ENCODE data around the gene SIGLEC6. TPM values are rescaled to one million over a fixed set of nuclear protein-coding genes. Genes with fewer than 3 reads are reported as not detected.

The SIGLEC6 gene
- total and polyA plus RNA-seq, 2 experiments from 2014 or later, result not detected

DNA sequence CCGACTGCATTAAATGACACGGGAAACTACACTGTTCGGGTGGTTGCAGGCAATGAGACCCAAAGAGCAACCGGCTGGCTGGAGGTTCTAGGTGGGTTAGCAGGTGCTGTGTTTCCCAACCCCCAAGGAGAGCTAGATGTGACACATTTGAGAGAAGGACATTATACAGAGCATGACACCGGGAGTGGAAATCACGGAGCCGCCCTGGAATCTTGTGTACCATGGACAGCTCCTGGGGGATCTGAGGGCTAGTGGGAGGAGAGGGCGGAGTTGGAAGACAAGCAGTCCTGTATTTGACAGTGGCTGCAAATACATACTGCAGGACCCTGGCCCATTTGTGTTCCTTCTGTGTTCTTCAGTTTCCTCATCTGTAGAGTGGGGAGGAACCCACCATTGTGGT is 50.9 kb downstream of the SIGLEC6 start:
- Histone ChIP-seq H3K27me3 (replicated peaks; ENCODE audit: insufficient read depth) (no peaks in the 10 kb centered on the region), H3K4me1 (ENCODE audit: insufficient read depth) (no peaks in the 10 kb centered on the region), H3K27ac (no peak overlapping the region), H3F3A (ENCODE audit: insufficient read depth) (no peaks in the 10 kb centered on the region), H3K9ac (no peak overlapping the region), H2AFZ (no peak overlapping the region), H3K9me2 (ENCODE audit: insufficient read depth) (no peaks in the 10 kb centered on the region), H3K4me2 (ENCODE audit: unreplicated experiment) (no peak overlapping the region), H4K20me1 (ENCODE audit: insufficient read depth) (no peaks in the 10 kb centered on the region), H3K9me3 (ENCODE audit: low read depth) (no peaks in the 10 kb centered on the region), H3K4me3 (no peak overlapping the region), H3K79me2 (ENCODE audit: insufficient read depth) (no peaks in the 10 kb centered on the region), H3K36me3 (ENCODE audit: low read depth) (no peaks in the 10 kb centered on the region)
- in situ Hi-C loops (cut with MboI), result no loop called here
- WGBS, 2 experiments (ENCODE audit: low coverage in 1 of 2, low lambda C conversion rate in 2 of 2, missing lambda C conversion rate in 2 of 2), result 36 to 40% methylated on average over 8 of the region's 8 CpGs
- TF ChIP-seq EZH2 (IDR thresholded peaks at IDR 0.05; ENCODE audit: insufficient read depth, poor library complexity, severe bottlenecking) (no peak), EZH2phosphoT487 (IDR thresholded peaks at IDR 0.05; ENCODE audit: insufficient read depth, low read depth) (no peak)
- peak; percentile 33 for DNase-seq

DNA sequence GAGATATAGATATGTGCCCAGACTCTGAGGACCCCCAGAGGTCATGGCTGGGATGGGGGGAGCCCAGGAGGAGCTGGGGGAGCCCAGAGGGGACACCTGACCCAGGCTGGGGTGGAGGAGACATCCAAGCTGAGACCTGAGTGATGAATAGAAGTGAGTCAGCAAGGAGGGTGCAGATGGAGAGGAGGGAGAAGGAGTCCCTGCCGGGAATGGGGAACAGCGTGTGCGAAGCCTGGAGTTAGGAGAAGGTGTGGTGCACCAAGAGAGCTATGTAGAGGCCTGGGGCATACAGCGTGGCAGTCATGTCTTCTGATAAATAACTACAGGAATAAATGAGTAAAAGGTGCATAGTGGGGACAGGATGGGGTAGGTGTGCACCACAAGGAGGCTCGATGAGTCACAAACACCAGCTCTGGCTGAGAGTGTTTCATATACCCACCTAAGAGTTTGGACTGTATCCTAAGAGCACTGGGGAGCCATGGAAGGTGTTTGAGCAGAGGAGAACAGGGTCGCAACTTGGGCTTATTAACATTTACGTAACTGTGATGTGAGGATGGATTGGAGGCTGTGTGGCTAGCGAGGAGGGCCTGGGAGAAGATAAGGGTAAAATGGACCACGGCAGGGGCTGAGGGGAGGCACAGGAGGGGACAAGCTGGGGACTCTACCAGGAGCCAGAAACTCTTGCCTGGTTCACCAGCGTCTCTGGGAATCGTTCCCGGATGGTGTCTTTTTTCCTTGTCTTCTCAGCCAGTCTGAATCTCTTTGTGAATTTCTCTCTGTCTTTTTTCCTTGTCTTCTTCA is 51.7 kb downstream of the SIGLEC6 start:
- 57 to 63% methylated on average over 12 of the region's 12 CpGs for WGBS, 2 experiments (ENCODE audit: low coverage in 1 of 2, low lambda C conversion rate in 2 of 2, missing lambda C conversion rate in 2 of 2)
- no peaks in the 10 kb centered on the region for H3K79me2 ChIP-seq (ENCODE audit: insufficient read depth)

DNA sequence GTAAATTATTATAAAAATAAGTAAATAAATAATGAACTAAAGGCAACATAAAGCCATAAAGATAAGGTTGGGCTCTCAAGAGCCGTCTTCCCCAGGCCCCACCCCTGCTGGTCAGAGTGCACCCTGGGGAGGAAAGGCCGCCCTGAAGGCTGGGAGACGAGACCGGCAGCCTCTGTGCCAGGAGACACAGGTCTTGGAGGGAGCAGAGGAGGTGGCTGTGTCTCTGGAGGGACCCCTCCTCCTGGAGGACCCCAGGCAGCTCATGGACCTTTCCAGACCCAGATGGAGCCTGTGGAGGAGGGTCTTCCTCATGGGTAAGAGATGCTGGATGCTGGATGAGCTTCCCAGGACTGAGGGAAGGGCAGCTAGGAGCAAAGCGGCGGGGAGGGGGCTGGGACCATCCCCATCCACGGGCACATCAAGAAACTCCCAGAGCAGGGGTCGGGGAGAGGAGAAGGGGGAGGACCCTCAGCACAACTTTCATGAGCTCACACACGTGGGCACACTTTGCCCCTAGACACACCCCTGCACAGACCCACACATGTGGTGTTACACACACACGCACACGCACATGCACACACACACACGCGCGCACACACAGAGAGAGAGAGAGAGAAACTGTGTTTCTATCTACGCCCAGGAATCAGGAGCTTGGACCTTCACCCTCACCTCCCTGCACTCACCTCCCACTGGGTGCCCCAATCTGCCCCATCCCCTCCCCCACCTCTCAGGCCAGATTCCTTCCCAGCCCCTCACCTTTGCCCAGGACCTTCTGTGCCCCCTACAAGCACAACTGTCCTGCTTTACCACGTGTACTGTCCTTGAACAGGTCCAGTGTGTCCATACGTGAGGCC is 52.9 kb downstream of the SIGLEC6 start, which contains the start of gene CEACAM18:
TSS of gene CEACAM18 (plus strand) at position 159 of the 854 bp plus-strand sequence.
- no peaks in the 10 kb centered on the region for H3F3A ChIP-seq (ENCODE audit: insufficient read depth)
- in situ Hi-C loops (cut with MboI), result no loop called here
- H3K9me3 ChIP-seq (ENCODE audit: low read depth), result no peaks in the 10 kb centered on the region
- no peak within 1 kb of the TSS for H3K9ac ChIP-seq
- no peak within 1 kb of the TSS for H3K4me3 ChIP-seq
- no peak for DNase-seq
- no peaks in the 10 kb centered on the region for H3K9me2 ChIP-seq (ENCODE audit: insufficient read depth)
- H3K36me3 ChIP-seq (ENCODE audit: low read depth), result no peaks in the 10 kb centered on the region
- H3K27me3 ChIP-seq (replicated peaks; ENCODE audit: insufficient read depth), result no peaks in the 10 kb centered on the region
- no peak within 1 kb of the TSS for H2AFZ ChIP-seq
- H3K4me1 ChIP-seq (ENCODE audit: insufficient read depth), result no peaks in the 10 kb centered on the region
- no peaks in the 10 kb centered on the region for H4K20me1 ChIP-seq (ENCODE audit: insufficient read depth)
- no peaks in the 10 kb centered on the region for H3K79me2 ChIP-seq (ENCODE audit: insufficient read depth)
- WGBS, 2 experiments (ENCODE audit: low coverage in 1 of 2, low lambda C conversion rate in 2 of 2, missing lambda C conversion rate in 2 of 2), result 35 to 41% methylated on average over 15 to 17 of the region's 17 CpGs
- no peak within 1 kb of the TSS for H3K4me2 ChIP-seq (ENCODE audit: unreplicated experiment)
- no peak for TF ChIP-seq EZH2 (IDR thresholded peaks at IDR 0.05; ENCODE audit: insufficient read depth, poor library complexity, severe bottlenecking)
- no peak within 1 kb of the TSS for H3K27ac ChIP-seq

More for the DNA sequence above, 51.7 kb downstream of the SIGLEC6 start:
- Histone ChIP-seq H3K9me2 (ENCODE audit: insufficient read depth) (no peaks in the 10 kb centered on the region), H3K27me3 (replicated peaks; ENCODE audit: insufficient read depth) (no peaks in the 10 kb centered on the region), H3K4me3 (no peak overlapping the region), H3K4me2 (ENCODE audit: unreplicated experiment) (no peak overlapping the region), H4K20me1 (ENCODE audit: insufficient read depth) (no peaks in the 10 kb centered on the region), H3F3A (ENCODE audit: insufficient read depth) (no peaks in the 10 kb centered on the region), H3K27ac (no peak overlapping the region), H2AFZ (no peak overlapping the region), H3K4me1 (ENCODE audit: insufficient read depth) (no peaks in the 10 kb centered on the region), H3K36me3 (ENCODE audit: low read depth) (no peaks in the 10 kb centered on the region), H3K9me3 (ENCODE audit: low read depth) (no peaks in the 10 kb centered on the region), H3K9ac (no peak overlapping the region)
- TF ChIP-seq EZH2 (IDR thresholded peaks at IDR 0.05; ENCODE audit: insufficient read depth, poor library complexity, severe bottlenecking), result no peak
- TF ChIP-seq EZH2phosphoT487 (IDR thresholded peaks at IDR 0.05; ENCODE audit: insufficient read depth, low read depth), result no peak
- DNase-seq, result no peak
- in situ Hi-C loops (cut with MboI), result no loop called here

DNA sequence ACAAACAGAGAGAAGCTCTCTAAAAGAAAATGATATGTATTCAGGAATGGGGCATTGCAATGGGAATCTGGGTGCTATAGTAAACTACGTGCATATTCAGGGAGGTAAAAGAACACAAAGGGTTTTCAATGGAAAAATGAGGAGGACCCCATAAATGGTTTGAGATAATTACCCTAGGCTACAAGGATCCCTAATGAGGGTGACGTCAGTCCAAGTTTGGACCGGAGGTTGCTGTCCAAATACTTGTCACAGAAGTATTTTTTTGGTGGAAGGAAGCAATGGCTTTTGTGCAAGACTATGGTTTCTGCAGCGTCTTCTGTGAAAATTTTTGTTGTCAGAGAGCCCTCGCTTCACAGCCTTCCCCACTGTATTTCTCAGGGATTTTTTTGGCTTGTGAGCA is 54.1 kb downstream of the SIGLEC6 start:
- H3K79me2 ChIP-seq (ENCODE audit: insufficient read depth), result no peaks in the 10 kb centered on the region
- H4K20me1 ChIP-seq (ENCODE audit: insufficient read depth), result no peaks in the 10 kb centered on the region
- H3F3A ChIP-seq (ENCODE audit: insufficient read depth), result no peaks in the 10 kb centered on the region
- no peaks in the 10 kb centered on the region for H3K36me3 ChIP-seq (ENCODE audit: low read depth)
- H3K9ac ChIP-seq, result no peak overlapping the region
- in situ Hi-C loops (cut with MboI), result no loop called here
- WGBS, 2 experiments (ENCODE audit: low coverage in 1 of 2, low lambda C conversion rate in 2 of 2, missing lambda C conversion rate in 2 of 2), result 24 to 43% methylated on average over 5 of the region's 5 CpGs
- no peak overlapping the region for H3K4me3 ChIP-seq
- H3K9me2 ChIP-seq (ENCODE audit: insufficient read depth), result no peaks in the 10 kb centered on the region
- H3K4me2 ChIP-seq (ENCODE audit: unreplicated experiment), result no peak overlapping the region
- no peak overlapping the region for H3K27ac ChIP-seq
- no peaks in the 10 kb centered on the region for H3K27me3 ChIP-seq (replicated peaks; ENCODE audit: insufficient read depth)
- no peak for DNase-seq
- TF ChIP-seq EZH2phosphoT487 (IDR thresholded peaks at IDR 0.05; ENCODE audit: insufficient read depth, low read depth) (no peak), EZH2 (IDR thresholded peaks at IDR 0.05; ENCODE audit: insufficient read depth, poor library complexity, severe bottlenecking) (no peak)
- no peaks in the 10 kb centered on the region for H3K4me1 ChIP-seq (ENCODE audit: insufficient read depth)
- no peaks in the 10 kb centered on the region for H3K9me3 ChIP-seq (ENCODE audit: low read depth)
- H2AFZ ChIP-seq, result no peak overlapping the region
